ENCODE measurements around the gene NR2F1-AS1.

GRCh38 chr5:93452255-93452654 is 128.8 kb downstream of the NR2F1-AS1 start:
- TF ChIP-seq CTCF (IDR thresholded peaks at IDR 0.05) (no peak), POLR2A (IDR thresholded peaks at IDR 0.05) (no peak), EP300 (IDR thresholded peaks at IDR 0.05) (no peak)
